Natural killer cell (primary cell): ENCODE data around the gene PARL. TPM values are rescaled to one million over a fixed set of nuclear protein-coding genes. Genes with fewer than 3 reads are reported as not detected.

ENCODE experiments used
- ATAC-seq, 3 donors: fragments of 150-1000 bp in 2 of 3; fragments of 200-7000 bp in 1 of 3; cut with Tn5 transposase; 1 replicate in 1 of 3; 2 replicates in 2 of 3; pipeline ENCODE4 v1.10.0; 2021; ENCODE audit warnings: mild to moderate bottlenecking in 2 of 3, moderate library complexity in 2 of 3
- DNase-seq, 2 donors: peaks; one replicate each; pipeline versions ENCODE4 v3.0.0 to v3.0.0-alpha.2; 2013 to 2021; ENCODE audit warnings: mixed read lengths in 1 of 2
- H3K27ac ChIP-seq: one replicate; pipeline ENCODE4 v1.5.1; 2013; ENCODE audit warnings: mild to moderate bottlenecking, low read length
- H3K27me3 ChIP-seq: one replicate; pipeline ENCODE4 v1.6.1; 2013; ENCODE audit warnings: low read length; ENCODE audit not compliant: control insufficient read depth, insufficient read depth
- H3K36me3 ChIP-seq: one replicate; pipeline ENCODE4 v1.6.1; 2013; ENCODE audit warnings: low read length; ENCODE audit not compliant: control insufficient read depth, insufficient read depth
- H3K4me1 ChIP-seq: one replicate; pipeline ENCODE4 v1.6.1; 2013; ENCODE audit warnings: low read length; ENCODE audit not compliant: control insufficient read depth, insufficient read depth
- H3K4me3 ChIP-seq: one replicate; pipeline ENCODE4 v1.5.1; 2013; ENCODE audit warnings: low read length
- H3K9me3 ChIP-seq: one replicate; pipeline ENCODE4 v1.6.1; 2013; ENCODE audit warnings: low read length; ENCODE audit not compliant: control insufficient read depth, insufficient read depth
- H3K27ac Mint-ChIP-seq, 2 donors: one replicate each; pipeline ENCODE4 v1.8.0; 2022; ENCODE audit warnings: mild to moderate bottlenecking in 2 of 2, mixed read lengths in 2 of 2, moderate library complexity in 1 of 2
- H3K27me3 Mint-ChIP-seq, 2 donors: one replicate each; pipeline ENCODE4 v1.8.0; 2022; ENCODE audit warnings: low read depth in 2 of 2, mixed read lengths in 2 of 2
- H3K36me3 Mint-ChIP-seq: one replicate; pipeline ENCODE4 v1.8.0; 2022; ENCODE audit warnings: mixed read lengths
- H3K4me1 Mint-ChIP-seq, 2 donors: one replicate each; pipeline ENCODE4 v1.8.0; 2022; ENCODE audit warnings: mixed read lengths in 2 of 2
- H3K4me3 Mint-ChIP-seq: one replicate; pipeline ENCODE4 v1.8.0; 2022; ENCODE audit warnings: mild to moderate bottlenecking, moderate library complexity, mixed read lengths
- H3K9me3 Mint-ChIP-seq, 2 donors: one replicate each; pipeline ENCODE4 v1.8.0; 2022; ENCODE audit warnings: mixed read lengths in 2 of 2
- WGBS: methylation state at CpG from one replicate; pipeline ENCODE4 v1.1.7; 2013; ENCODE audit warnings: missing lambda C conversion rate; ENCODE audit not compliant: insufficient coverage; 5-methylcytosine and 5-hydroxymethylcytosine counted together
- intact Hi-C: fragments of 100-400 bp; cut with micrococcal nuclease; formaldehyde crosslinking; loops from one replicate; pipeline ENCODE4 v1.14.2; 2022
- total RNA-seq, 4 donors: library from RNA; stranded (reverse); fragments of 120-200 nt in 1 of 4; gene quantifications; one replicate each; pipeline versions ENCODE4 v1.2.3 to v1.2.4, GENCODE V29; 2013 to 2022
- TF ChIP-seq, protein P1 (sequence below): fragments of 200-600 bp; IDR thresholded peaks from one replicate; pipeline ENCODE4 v1.8.0; 2022; ENCODE audit warnings: antibody characterized with exemption

The PARL gene
- total RNA-seq, 3 donors from 2014 or later (not counting 1 experiment from before 2014, with no cell fraction given) = 35.1 to 47.1 (median 37.7) TPM

DNA sequence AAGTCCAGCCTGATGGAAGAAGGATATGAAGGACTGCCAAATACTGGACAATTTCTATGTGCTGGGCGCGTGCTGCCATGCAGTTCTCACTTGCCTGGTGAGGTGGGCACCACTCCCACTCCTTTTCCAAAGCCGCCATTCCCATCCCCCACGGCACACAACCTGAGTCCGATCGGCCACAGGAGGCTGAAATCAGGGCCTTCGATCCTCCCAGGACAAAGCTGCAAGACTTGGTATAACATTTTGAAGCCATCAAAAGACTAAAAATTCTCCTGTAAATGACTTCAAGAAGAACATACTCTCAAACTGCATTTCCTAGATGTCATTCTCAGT lies 56.2 kb downstream of the PARL start:
- no peak overlapping the region for H3K4me3 ChIP-seq
- DNase-seq (no peak), ATAC-seq (no peak)
- H3K36me3 Mint-ChIP-seq = no peaks in the 10 kb centered on the region
- TF ChIP-seq, protein P1, sequence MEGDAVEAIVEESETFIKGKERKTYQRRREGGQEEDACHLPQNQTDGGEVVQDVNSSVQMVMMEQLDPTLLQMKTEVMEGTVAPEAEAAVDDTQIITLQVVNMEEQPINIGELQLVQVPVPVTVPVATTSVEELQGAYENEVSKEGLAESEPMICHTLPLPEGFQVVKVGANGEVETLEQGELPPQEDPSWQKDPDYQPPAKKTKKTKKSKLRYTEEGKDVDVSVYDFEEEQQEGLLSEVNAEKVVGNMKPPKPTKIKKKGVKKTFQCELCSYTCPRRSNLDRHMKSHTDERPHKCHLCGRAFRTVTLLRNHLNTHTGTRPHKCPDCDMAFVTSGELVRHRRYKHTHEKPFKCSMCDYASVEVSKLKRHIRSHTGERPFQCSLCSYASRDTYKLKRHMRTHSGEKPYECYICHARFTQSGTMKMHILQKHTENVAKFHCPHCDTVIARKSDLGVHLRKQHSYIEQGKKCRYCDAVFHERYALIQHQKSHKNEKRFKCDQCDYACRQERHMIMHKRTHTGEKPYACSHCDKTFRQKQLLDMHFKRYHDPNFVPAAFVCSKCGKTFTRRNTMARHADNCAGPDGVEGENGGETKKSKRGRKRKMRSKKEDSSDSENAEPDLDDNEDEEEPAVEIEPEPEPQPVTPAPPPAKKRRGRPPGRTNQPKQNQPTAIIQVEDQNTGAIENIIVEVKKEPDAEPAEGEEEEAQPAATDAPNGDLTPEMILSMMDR = no peak
- H3K4me3 Mint-ChIP-seq = no peak overlapping the region
- peaks cover 11% of the 10 kb centered on the region in 2 donors for H3K4me1 Mint-ChIP-seq
- H3K4me1 ChIP-seq = peaks cover 8% of the 10 kb centered on the region
- H3K36me3 ChIP-seq = peaks cover 27% of the 10 kb centered on the region
- H3K9me3 ChIP-seq = no peaks in the 10 kb centered on the region
- H3K27ac ChIP-seq = no peak overlapping the region
- H3K27ac Mint-ChIP-seq = no peak overlapping the region
- H3K9me3 Mint-ChIP-seq = no peaks in the 10 kb centered on the region
- intact Hi-C loops = no loop called here
- over 99% methylated on average over 7 of the region's 7 CpGs for WGBS
- no peaks in the 10 kb centered on the region for H3K27me3 Mint-ChIP-seq
- H3K27me3 ChIP-seq = no peaks in the 10 kb centered on the region

DNA sequence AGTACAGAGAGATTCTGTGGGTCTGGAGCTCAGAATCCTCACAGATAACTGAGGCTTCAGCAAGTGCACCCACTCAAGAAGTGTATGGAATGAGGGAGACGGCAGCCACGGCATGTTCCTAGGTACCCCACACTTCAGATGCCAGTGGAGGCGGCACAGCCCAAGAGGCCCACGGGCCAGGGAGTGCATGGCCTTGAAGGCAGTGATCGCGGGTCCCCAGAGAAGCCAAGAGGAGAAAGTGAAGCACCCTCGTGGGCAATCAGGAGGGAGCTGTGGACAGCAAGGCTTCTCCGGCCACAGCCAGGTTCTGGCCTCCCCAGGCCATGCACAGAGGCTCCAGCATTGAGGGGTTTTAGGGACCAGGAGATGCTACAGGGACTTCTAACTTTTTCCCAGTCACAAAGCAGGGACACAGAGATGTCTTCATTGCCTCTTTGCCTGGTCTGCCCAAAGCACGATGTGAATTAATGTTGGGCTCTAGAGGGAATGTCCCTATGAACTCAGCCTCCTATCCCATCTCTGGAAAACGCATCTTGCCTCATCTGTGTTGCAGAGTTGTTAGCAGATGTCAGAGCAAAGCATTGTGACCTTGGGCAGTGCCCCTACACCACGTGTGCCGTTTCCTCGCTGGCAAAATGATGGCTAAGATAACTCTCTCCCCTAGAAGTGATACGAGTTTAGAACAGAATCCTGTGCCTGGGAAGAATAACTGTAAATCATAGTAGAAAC lies 56.7 kb downstream of the PARL start:
- Mint-ChIP-seq H3K4me3 (no peak overlapping the region), H3K4me1 (peaks cover 11% of the 10 kb centered on the region in 2 donors), H3K27ac (no peak overlapping the region), H3K36me3 (no peaks in the 10 kb centered on the region), H3K27me3 (no peaks in the 10 kb centered on the region), H3K9me3 (no peaks in the 10 kb centered on the region)
- Histone ChIP-seq H3K9me3 (no peaks in the 10 kb centered on the region), H3K27me3 (no peaks in the 10 kb centered on the region), H3K4me3 (no peak overlapping the region), H3K36me3 (peaks cover 22% of the 10 kb centered on the region), H3K4me1 (peaks cover 8% of the 10 kb centered on the region), H3K27ac (no peak overlapping the region)
- ATAC-seq (no peak), DNase-seq (no peak)
- intact Hi-C loops = no loop called here
- WGBS = 93% methylated on average over 14 of the region's 14 CpGs
- TF ChIP-seq, protein P1 = no peak

DNA sequence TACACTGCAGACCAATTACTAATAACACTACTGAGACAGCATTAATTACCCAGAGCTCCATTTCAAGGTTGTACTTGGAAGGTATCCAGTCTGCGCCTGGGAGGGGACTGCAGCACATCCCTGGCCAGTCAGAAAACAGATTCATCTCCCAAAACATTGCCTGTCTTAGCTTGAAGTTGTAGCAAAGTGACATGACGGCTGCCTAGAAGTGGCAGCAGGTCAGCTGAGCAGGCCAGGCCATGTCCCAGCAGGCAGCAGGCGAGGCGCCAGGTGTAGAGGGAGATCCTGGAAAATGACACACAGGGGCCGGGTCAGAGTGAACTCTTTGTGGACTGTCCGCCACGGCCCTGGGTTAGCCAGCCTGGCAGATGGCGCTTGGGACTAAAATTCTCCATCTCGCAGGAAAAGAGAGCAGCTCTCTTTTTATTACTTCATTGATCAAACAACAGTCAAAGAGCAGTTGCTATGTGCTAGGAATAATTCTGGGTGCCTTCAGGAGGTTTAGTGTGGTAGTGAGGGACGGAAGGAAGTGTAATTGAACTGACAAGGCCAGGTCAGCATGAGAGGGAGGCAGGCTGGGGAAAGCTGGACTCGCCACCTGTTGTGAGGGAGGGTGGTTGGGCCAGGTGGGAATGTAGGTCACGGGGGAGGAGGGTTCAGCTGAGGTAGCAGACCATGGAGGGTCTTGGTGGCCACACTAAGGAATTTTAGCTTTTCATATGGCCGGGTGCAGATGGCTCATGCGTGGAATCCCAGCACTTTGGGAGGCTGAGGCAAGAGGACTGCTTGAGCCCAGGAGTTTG lies 58.0 kb downstream of the PARL start:
- TF ChIP-seq, protein P1 = no peak
- H3K27me3 ChIP-seq = no peaks in the 10 kb centered on the region
- Mint-ChIP-seq H3K9me3 (no peaks in the 10 kb centered on the region), H3K36me3 (no peaks in the 10 kb centered on the region), H3K27ac (peak overlapping the region in 1 of 2 donors; percentile 11), H3K4me3 (peak overlapping the region; percentile 64), H3K4me1 (peaks cover 11 to 16% of the 10 kb centered on the region in 2 donors), H3K27me3 (no peaks in the 10 kb centered on the region)
- ATAC-seq = no peak
- peaks cover 8% of the 10 kb centered on the region for H3K4me1 ChIP-seq
- 96% methylated on average over 14 of the region's 14 CpGs for WGBS
- H3K36me3 ChIP-seq = peaks cover 16% of the 10 kb centered on the region
- no peak overlapping the region for H3K27ac ChIP-seq
- intact Hi-C loops = no loop called here
- H3K9me3 ChIP-seq = no peaks in the 10 kb centered on the region
- DNase-seq = peak in 1 of 2 donors; percentile 13
- no peak overlapping the region for H3K4me3 ChIP-seq
